Epithelial cell of proximal tubule (primary cell): ENCODE measurements around the gene PSMD10. TPM values are rescaled to one million over a fixed set of nuclear protein-coding genes. Genes with fewer than 3 reads are reported as not detected.

Experiments
- DNase-seq: peaks from one replicate; pipeline ENCODE4 v3.0.0-alpha.2; 2011; ENCODE audit warnings: low read depth
- H3K4me3 ChIP-seq: 2 replicates; pipeline ENCODE4 v1.5.1; 2011; ENCODE audit warnings: low read depth, mild to moderate bottlenecking, low read length
- total RNA-seq: library from RNA; depleted of rRNA; stranded (reverse); fragments of >200 nt; gene quantifications from 2 replicates; pipeline ENCODE4 v1.2.3, GENCODE V29; 2015
- TF ChIP-seq, protein P1 (sequence below): conservative IDR thresholded peaks from 2 replicates; pipeline ENCODE4 v1.5.1; 2012; ENCODE audit warnings: low read depth, mild to moderate bottlenecking, low read length

The PSMD10 gene
- total RNA-seq, 1 donor from 2014 or later = 46.5 TPM

DNA sequence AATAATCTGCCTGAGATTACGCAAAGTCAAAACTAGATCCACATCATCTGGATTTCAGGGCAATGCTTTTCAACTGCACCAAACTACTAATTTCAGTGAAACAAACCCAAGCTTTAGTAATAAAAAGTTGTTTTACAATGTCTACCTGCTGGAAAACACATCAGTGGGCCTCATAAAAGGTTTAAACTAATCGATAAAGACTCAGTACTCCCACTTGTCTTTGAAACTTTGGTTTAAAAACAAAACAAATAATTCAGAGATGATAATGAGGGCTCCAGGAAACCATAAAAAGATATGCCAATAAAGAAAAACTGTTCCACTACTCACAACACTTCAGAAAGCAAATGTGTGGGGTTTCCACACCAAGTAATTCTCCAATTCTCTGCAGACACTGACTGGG, 10.2 kb downstream of the PSMD10 start:
- TF ChIP-seq, protein P1, sequence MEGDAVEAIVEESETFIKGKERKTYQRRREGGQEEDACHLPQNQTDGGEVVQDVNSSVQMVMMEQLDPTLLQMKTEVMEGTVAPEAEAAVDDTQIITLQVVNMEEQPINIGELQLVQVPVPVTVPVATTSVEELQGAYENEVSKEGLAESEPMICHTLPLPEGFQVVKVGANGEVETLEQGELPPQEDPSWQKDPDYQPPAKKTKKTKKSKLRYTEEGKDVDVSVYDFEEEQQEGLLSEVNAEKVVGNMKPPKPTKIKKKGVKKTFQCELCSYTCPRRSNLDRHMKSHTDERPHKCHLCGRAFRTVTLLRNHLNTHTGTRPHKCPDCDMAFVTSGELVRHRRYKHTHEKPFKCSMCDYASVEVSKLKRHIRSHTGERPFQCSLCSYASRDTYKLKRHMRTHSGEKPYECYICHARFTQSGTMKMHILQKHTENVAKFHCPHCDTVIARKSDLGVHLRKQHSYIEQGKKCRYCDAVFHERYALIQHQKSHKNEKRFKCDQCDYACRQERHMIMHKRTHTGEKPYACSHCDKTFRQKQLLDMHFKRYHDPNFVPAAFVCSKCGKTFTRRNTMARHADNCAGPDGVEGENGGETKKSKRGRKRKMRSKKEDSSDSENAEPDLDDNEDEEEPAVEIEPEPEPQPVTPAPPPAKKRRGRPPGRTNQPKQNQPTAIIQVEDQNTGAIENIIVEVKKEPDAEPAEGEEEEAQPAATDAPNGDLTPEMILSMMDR = no peak
- no peak overlapping the region for H3K4me3 ChIP-seq
- DNase-seq = no peak

DNA sequence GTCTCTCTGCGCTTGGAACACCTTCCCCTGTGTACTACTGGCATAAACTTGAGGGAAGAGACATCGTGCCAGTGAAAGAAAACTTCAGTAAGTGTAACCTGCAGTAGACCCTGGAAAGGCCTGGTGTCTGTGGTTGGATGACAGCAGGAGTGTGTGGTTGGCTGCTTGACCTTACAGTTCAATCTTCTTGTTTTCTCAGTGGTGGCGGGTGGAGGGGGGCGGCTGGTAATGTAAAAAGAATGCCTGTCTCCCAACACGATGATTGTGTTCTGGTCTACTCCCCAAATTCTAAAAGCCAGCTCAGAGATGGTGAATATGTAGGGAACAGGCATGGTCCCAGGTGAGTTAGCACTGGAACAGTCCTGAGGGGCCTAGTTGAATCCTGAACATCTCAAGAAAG, 18.6 kb downstream of the PSMD10 start:
- TF ChIP-seq, protein P1 = no peak
- no peak for DNase-seq
- H3K4me3 ChIP-seq = no peak overlapping the region

DNA sequence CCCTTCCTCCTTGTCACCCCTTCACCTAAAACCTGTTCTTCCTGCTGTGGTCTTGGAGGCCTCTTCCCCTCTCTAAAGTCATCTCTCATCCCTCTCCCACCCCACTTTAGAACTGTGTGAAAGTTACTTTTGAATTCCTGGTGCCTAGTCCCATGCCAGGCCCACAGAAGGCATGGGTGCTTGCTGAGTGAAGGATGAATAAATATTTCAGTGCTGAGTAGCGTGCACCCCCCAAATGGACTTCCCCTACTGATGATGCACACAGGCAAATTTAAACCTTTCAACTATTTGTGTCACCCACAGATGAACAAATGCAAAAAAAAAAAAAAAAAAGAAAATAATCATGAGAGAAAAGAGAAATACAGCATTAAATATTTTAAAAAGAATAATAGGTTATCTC, 19.8 kb downstream of the PSMD10 start:
- TF ChIP-seq, protein P1 = no peak
- no peak overlapping the region for H3K4me3 ChIP-seq
- no peak for DNase-seq

DNA sequence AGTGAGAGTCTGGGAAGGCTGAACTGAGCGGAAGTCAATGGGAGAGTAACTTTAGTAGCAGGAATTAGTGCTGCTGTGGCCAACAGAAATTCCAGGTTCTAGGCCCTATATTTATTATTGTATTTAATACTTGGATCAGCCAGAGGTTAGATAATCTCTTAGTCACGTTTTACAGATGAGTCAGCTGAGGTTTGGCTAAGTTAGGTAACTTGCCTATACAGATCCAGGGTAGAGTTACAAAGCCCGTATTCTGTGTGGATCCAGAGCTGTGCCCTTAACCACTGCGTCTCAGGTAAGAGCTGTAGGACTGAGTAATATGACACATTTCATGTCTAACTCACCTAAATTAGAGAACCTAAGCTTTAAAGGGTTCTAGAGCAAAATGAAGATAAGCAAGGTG, 20.5 kb downstream of the PSMD10 start:
- TF ChIP-seq, protein P1 = no peak
- no peak overlapping the region for H3K4me3 ChIP-seq
- no peak for DNase-seq

DNA sequence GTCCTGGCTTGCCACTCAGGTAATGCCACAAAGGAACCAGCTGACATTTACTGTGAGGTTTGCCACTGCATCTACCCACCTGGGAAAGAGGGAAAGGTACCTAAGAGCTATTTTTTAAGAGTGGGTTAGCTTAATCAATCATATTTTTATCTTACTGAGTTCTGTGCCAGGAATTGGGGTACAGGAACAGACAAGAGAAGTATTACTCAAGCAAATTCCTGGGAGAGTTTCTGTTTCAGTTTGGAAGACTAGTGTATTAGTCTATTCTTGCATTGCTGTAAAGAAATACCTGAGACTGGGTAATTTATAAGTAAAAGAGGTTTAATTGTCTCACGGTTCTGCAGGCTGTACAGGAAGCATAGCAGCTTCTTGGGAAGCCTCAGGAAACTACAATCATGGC, 23.2 kb downstream of the PSMD10 start:
- TF ChIP-seq, protein P1 = no peak
- DNase-seq = no peak
- no peak overlapping the region for H3K4me3 ChIP-seq

DNA sequence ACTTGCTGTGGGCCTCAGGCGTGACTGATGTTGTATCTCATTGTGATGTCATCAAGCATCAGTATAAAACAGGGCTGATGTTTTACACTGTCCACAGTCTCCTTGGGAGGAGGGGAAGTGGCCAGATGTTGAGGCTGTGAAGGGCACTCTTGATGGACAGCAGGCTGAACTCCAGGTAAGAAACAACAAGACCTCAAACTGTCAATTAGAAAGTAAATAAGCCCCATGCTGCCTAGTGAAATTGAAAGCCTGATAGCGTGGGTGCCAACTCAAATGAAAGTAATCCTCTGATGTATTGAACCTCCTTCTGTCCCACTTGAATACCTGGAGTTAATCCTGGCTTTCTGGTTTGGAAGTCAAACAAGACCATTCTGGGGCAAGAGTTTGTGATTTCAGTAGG, 26.7 kb downstream of the PSMD10 start:
- TF ChIP-seq, protein P1 = no peak
- H3K4me3 ChIP-seq = no peak overlapping the region
- DNase-seq = no peak

DNA sequence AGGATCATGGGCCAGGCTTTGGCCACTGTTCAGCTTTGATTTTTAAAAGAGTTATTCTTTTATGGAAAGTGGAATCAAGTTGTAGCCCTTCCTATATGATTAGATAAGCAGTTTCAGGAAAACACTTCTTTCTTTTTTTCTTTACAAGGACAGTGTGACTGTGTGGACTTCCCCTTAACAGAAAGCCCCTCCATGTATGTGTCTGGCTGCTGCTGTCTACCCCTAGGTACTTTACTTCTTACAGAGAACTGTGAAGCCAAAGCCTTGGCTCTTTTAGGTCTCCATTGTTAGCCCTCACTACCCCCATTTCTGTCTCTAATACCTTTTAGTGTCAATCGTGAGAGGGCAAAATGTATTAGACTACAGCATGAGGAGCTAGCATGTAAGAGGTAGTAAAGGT, 27.3 kb downstream of the PSMD10 start:
- H3K4me3 ChIP-seq = no peak overlapping the region
- TF ChIP-seq, protein P1 = no peak
- DNase-seq = no peak
